H9 (cell line): ENCODE results near the gene ECHDC3. TPM values are rescaled to one million over a fixed set of nuclear protein-coding genes. Genes with fewer than 3 reads are reported as not detected.

Experiments
- DNase-seq: peaks from one replicate; pipeline ENCODE4 v3.0.0-alpha.2; 2017
- H2AFZ ChIP-seq: one replicate; pipeline ENCODE4 v1.6.1; 2013; ENCODE audit warnings: mild to moderate bottlenecking, low read length, control low read depth, moderate library complexity
- H2AK5ac ChIP-seq: 2 replicates; pipeline ENCODE4 v1.6.1; 2013; ENCODE audit warnings: low read length, control low read depth, mixed read lengths; ENCODE audit not compliant: insufficient read length
- H2BK120ac ChIP-seq: one replicate; pipeline ENCODE4 v1.6.1; 2013; ENCODE audit warnings: low read depth, mild to moderate bottlenecking, low read length, control low read depth, inconsistent platforms; ENCODE audit not compliant: poor library complexity, severe bottlenecking
- H2BK12ac ChIP-seq: 2 replicates; pipeline ENCODE4 v1.6.1; 2013; ENCODE audit warnings: low read length, control low read depth, mixed read lengths, low read depth; ENCODE audit not compliant: insufficient read length
- H2BK15ac ChIP-seq: 2 replicates; pipeline ENCODE4 v1.6.1; 2013; ENCODE audit warnings: low read depth, low read length, control low read depth
- H2BK20ac ChIP-seq: one replicate; pipeline ENCODE4 v1.6.1; 2013; ENCODE audit warnings: low read depth, mild to moderate bottlenecking, low read length, control low read depth, inconsistent platforms; ENCODE audit not compliant: poor library complexity, severe bottlenecking
- H2BK5ac ChIP-seq: 2 replicates; pipeline ENCODE4 v1.6.1; 2013; ENCODE audit warnings: low read length, control low read depth, mixed read lengths; ENCODE audit not compliant: insufficient read length
- H3K14ac ChIP-seq: 2 replicates; pipeline ENCODE4 v1.6.1; 2013; ENCODE audit warnings: low read length, control low read depth; ENCODE audit not compliant: insufficient read depth
- H3K18ac ChIP-seq: 2 replicates; pipeline ENCODE4 v1.6.1; 2013; ENCODE audit warnings: low read depth, mild to moderate bottlenecking, mixed read lengths, low read length, control low read depth; ENCODE audit not compliant: insufficient read length
- H3K23ac ChIP-seq: 2 replicates; pipeline ENCODE4 v1.6.1; 2013; ENCODE audit warnings: low read length, control low read depth, mixed read lengths, low read depth; ENCODE audit not compliant: insufficient read length
- H3K23me2 ChIP-seq: 2 replicates; pipeline ENCODE4 v1.6.1; 2013; ENCODE audit warnings: low read depth, mild to moderate bottlenecking, mixed read lengths, low read length, control low read depth; ENCODE audit not compliant: insufficient read length, poor library complexity, severe bottlenecking
- H3K27ac ChIP-seq: 2 replicates; pipeline ENCODE4 v1.5.1; 2013; ENCODE audit warnings: low read length, control low read depth, mixed read lengths, low read depth; ENCODE audit not compliant: insufficient read length
- H3K27me3 ChIP-seq: 2 replicates; pipeline ENCODE4 v1.6.1; 2013; ENCODE audit warnings: low read length, control low read depth, inconsistent platforms; ENCODE audit not compliant: insufficient read depth
- H3K4ac ChIP-seq: 2 replicates; pipeline ENCODE4 v1.6.1; 2013; ENCODE audit warnings: low read depth, mild to moderate bottlenecking, control low read depth, inconsistent platforms, low read length, moderate library complexity
- H3K4me1 ChIP-seq: 2 replicates; pipeline ENCODE4 v1.6.1; 2013; ENCODE audit warnings: low read length, control low read depth, inconsistent platforms; ENCODE audit not compliant: insufficient read depth
- H3K4me2 ChIP-seq: 2 replicates; pipeline ENCODE4 v1.6.1; 2013; ENCODE audit warnings: low read length, control low read depth, mixed read lengths; ENCODE audit not compliant: insufficient read length, insufficient read depth
- H3K56ac ChIP-seq: 2 replicates; pipeline ENCODE4 v1.6.1; 2013; ENCODE audit warnings: low read depth, mild to moderate bottlenecking, mixed read lengths, low read length, control low read depth; ENCODE audit not compliant: insufficient read length
- H3K79me1 ChIP-seq: 2 replicates; pipeline ENCODE4 v1.6.1; 2013; ENCODE audit warnings: low read depth, mild to moderate bottlenecking, moderate library complexity, low read length, control low read depth, inconsistent platforms; ENCODE audit not compliant: insufficient read depth, poor library complexity, severe bottlenecking
- H3K79me2 ChIP-seq: 2 replicates; pipeline ENCODE4 v1.6.1; 2013; ENCODE audit warnings: low read length, control low read depth, inconsistent platforms; ENCODE audit not compliant: insufficient read depth
- H3K9ac ChIP-seq: 2 replicates; pipeline ENCODE4 v1.6.1; 2013; ENCODE audit warnings: low read length, control low read depth, mixed read lengths; ENCODE audit not compliant: insufficient read length; ENCODE audit errors: extremely low read depth
- H3K9me3 ChIP-seq: one replicate; pipeline ENCODE4 v1.6.1; 2013; ENCODE audit warnings: low read depth, low read length, inconsistent platforms; ENCODE audit not compliant: control insufficient read depth
- H3T11ph ChIP-seq: one replicate; pipeline ENCODE4 v1.6.1; 2013; ENCODE audit warnings: mild to moderate bottlenecking, low read length, control low read depth, inconsistent platforms
- H4K20me1 ChIP-seq: one replicate; pipeline ENCODE4 v1.6.1; 2013; ENCODE audit not compliant: control insufficient read depth, insufficient read length, insufficient read depth
- H4K5ac ChIP-seq: 2 replicates; pipeline ENCODE4 v1.6.1; 2013; ENCODE audit warnings: low read depth, mild to moderate bottlenecking, mixed read lengths, low read length, control low read depth; ENCODE audit not compliant: insufficient read length
- H4K8ac ChIP-seq: replicated peaks from 2 replicates; pipeline ENCODE4 v1.6.1; 2013; ENCODE audit warnings: low read length, control low read depth, mixed read lengths, low read depth; ENCODE audit not compliant: insufficient read length
- H4K91ac ChIP-seq: 2 replicates; pipeline ENCODE4 v1.6.1; 2013; ENCODE audit warnings: low read depth, mild to moderate bottlenecking, moderate library complexity, mixed read lengths, low read length, control low read depth; ENCODE audit not compliant: insufficient read length
- H3K27ac Mint-ChIP-seq, 3 experiments: 2 replicates in 2 of 3; 3 replicates in 1 of 3; pipeline ENCODE4 v1.8.0; 2020 to 2021; ENCODE audit warnings: mixed read lengths in 3 of 3, mild to moderate bottlenecking in 1 of 3, moderate library complexity in 1 of 3
- H3K27me3 Mint-ChIP-seq: 2 replicates; pipeline ENCODE4 v1.8.0; 2021; ENCODE audit warnings: low read depth, mild to moderate bottlenecking, moderate library complexity, mixed read lengths
- H3K36me3 Mint-ChIP-seq, 3 experiments: 2 replicates in 2 of 3; 3 replicates in 1 of 3; pipeline ENCODE4 v1.8.0; 2020 to 2021; ENCODE audit warnings: low read depth in 3 of 3, mixed read lengths in 3 of 3; ENCODE audit not compliant: insufficient read depth in 1 of 3
- H3K4me1 Mint-ChIP-seq, 2 experiments: 2 replicates each; pipeline ENCODE4 v1.8.0; 2020; ENCODE audit warnings: mixed read lengths in 2 of 2
- H3K4me3 Mint-ChIP-seq, 2 experiments: 2 replicates in 1 of 2; 3 replicates in 1 of 2; pipeline ENCODE4 v1.8.0; 2020 to 2021; ENCODE audit warnings: mild to moderate bottlenecking in 2 of 2, mixed read lengths in 2 of 2, moderate library complexity in 1 of 2
- H3K9me3 Mint-ChIP-seq, 2 experiments: 2 replicates in 1 of 2; 3 replicates in 1 of 2; pipeline ENCODE4 v1.8.0; 2020; ENCODE audit warnings: mild to moderate bottlenecking in 2 of 2, mixed read lengths in 2 of 2, moderate library complexity in 1 of 2
- CTCF ChIP-seq: fragments of 200-600 bp; sonication (generic); conservative IDR thresholded peaks from 3 replicates; pipeline ENCODE4 v1.8.0; 2021; ENCODE audit warnings: antibody characterized with exemption, mild to moderate bottlenecking
- WGBS: extraction: QIAGEN DNeasy Blood & Tissue Kit; methylation state at CpG from one replicate; pipeline ENCODE4 v1.1.7; 2013; ENCODE audit warnings: missing lambda C conversion rate, low lambda C conversion rate, mixed read lengths; ENCODE audit not compliant: insufficient read length; ENCODE audit errors: extremely low coverage; 5-methylcytosine and 5-hydroxymethylcytosine counted together
- total RNA-seq: library from RNA; stranded (reverse); gene quantifications from 2 replicates; pipeline ENCODE4 v1.2.1, GENCODE V29; 2021

The ECHDC3 gene
- total RNA-seq, 1 experiment from 2014 or later, result 9.3 TPM

DNA sequence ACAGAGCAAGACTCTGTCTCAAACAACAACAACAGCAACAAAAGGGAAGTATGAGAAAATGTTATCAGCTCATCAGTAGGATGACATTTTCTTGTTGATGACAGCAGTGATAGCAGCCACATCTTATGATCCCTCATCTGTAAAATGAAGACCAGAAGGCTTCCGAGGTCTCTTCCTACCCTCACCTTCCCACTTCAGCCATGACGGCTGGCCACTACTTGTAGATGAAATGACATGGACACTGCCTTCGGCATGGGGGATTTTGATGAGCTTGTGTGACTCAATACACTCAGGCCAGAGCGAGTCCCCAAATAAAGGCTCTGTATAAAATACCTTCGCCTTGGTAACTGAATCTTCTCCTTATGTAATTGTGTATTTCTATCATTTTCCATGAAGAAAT lies 6.7 kb downstream of the ECHDC3 start:
- H4K8ac ChIP-seq, result no peak overlapping the region
- H3K56ac ChIP-seq, result no peak overlapping the region
- no peak overlapping the region for H3K27ac ChIP-seq
- H3K4ac ChIP-seq, result no peak overlapping the region
- peaks cover 0 to 18% (median 15%) of the 10 kb centered on the region in 3 experiments; a peak in 4 of 7 replicates for H3K36me3 Mint-ChIP-seq
- no peak overlapping the region for H3K4me3 Mint-ChIP-seq
- H3K9me3 Mint-ChIP-seq, result no peaks in the 10 kb centered on the region
- no peaks in the 10 kb centered on the region; the same call in 1 of the 2 replicates for H3K27me3 Mint-ChIP-seq
- no peaks in the 10 kb centered on the region for H3K79me1 ChIP-seq
- H2AK5ac ChIP-seq, result no peak overlapping the region
- H3K14ac ChIP-seq, result no peak overlapping the region
- no peak overlapping the region for H2BK5ac ChIP-seq
- H3K18ac ChIP-seq, result no peak overlapping the region
- no peak for DNase-seq
- no peaks in the 10 kb centered on the region for H3K4me1 Mint-ChIP-seq
- H3K4me1 ChIP-seq, result no peaks in the 10 kb centered on the region
- H2BK120ac ChIP-seq, result no peak overlapping the region
- no peak overlapping the region for H3K9ac ChIP-seq
- H2BK15ac ChIP-seq, result no peak overlapping the region
- no peaks in the 10 kb centered on the region for H3K23me2 ChIP-seq
- H3K27me3 ChIP-seq, result no peaks in the 10 kb centered on the region
- H4K5ac ChIP-seq, result no peak overlapping the region
- no CpG with 5 or more reads among the region's 5 CpGs for WGBS
- H2BK12ac ChIP-seq, result no peak overlapping the region
- H3K9me3 ChIP-seq, result no peaks in the 10 kb centered on the region
- H2AFZ ChIP-seq, result no peak overlapping the region
- H4K91ac ChIP-seq, result no peak overlapping the region
- H3K27ac Mint-ChIP-seq, result no peak overlapping the region
- H3K23ac ChIP-seq, result no peak overlapping the region
- TF ChIP-seq CTCF, result no peak
- H3T11ph ChIP-seq, result no peak overlapping the region
- H3K79me2 ChIP-seq, result no peaks in the 10 kb centered on the region
- H2BK20ac ChIP-seq, result no peak overlapping the region
- no peaks in the 10 kb centered on the region for H4K20me1 ChIP-seq
- no peak overlapping the region for H3K4me2 ChIP-seq
